B cell (primary cell): Measurements from ENCODE around the gene CLCNKB.

Experiments used
- EZH2 ChIP-seq: IDR thresholded peaks from 2 replicates; pipeline ENCODE4 v1.6.1; 2012; ENCODE audit warnings: borderline replicate concordance, low read depth, mild to moderate bottlenecking, moderate library complexity, low read length; ENCODE audit not compliant: insufficient read depth, poor library complexity, severe bottlenecking
- TF ChIP-seq, protein P1 (sequence below): fragments of 200-600 bp; IDR thresholded peaks from one replicate; pipeline ENCODE4 v1.8.0; 2022; ENCODE audit warnings: antibody characterized with exemption, mild to moderate bottlenecking

DNA sequence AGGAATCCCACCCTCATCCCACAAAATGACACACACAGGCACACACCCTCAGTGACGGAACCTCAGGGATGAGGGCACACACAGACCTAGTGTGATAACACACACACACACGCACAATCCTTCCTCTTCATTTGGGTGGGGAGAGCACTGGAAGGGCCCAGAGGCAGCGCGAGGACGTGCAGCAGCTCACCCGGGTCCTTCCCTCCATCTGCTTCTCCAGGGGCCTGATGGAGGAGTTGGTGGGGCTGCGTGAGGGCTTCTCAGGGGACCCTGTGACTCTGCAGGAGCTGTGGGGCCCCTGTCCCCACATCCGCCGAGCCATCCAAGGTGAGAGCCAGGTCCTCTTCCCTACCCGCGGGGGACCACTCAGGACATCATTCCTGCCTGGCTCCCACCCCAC, 21.2 kb upstream of the CLCNKB start:
- TF ChIP-seq, protein P1, sequence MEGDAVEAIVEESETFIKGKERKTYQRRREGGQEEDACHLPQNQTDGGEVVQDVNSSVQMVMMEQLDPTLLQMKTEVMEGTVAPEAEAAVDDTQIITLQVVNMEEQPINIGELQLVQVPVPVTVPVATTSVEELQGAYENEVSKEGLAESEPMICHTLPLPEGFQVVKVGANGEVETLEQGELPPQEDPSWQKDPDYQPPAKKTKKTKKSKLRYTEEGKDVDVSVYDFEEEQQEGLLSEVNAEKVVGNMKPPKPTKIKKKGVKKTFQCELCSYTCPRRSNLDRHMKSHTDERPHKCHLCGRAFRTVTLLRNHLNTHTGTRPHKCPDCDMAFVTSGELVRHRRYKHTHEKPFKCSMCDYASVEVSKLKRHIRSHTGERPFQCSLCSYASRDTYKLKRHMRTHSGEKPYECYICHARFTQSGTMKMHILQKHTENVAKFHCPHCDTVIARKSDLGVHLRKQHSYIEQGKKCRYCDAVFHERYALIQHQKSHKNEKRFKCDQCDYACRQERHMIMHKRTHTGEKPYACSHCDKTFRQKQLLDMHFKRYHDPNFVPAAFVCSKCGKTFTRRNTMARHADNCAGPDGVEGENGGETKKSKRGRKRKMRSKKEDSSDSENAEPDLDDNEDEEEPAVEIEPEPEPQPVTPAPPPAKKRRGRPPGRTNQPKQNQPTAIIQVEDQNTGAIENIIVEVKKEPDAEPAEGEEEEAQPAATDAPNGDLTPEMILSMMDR = no peak
- TF ChIP-seq EZH2 = no peak
